ENCODE data around the gene TEX36.
"Not testable (repeated sequence)": the region's sequence is repeated elsewhere in the genome, so short reads cannot be mapped to it uniquely, and the experiment has no call there.

TEX36 gene

DNA sequence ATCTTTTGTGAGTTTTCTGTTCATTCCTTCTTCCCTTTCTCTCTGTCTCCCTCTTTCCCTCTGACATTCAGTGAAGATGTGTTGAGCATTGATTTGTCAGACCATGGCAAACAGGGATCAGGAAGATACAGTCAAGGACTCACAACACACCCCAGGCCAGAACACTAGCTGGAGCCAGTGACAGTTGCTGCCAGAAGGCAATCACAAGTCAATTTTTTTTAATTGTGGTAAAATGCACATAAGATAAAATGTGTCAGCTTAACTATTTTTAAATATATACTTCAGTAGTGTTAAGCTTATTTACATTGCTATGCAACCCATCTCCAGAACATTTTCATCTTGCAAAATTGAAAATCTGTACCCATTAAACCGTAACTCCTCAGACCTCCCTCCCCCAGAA lies 62.6 kb downstream of the TEX36 start:
- no peak for TF ChIP-seq JUND (IDR thresholded peaks at IDR 0.05; ENCODE audit: low read depth)
- no peak for DNase-seq (ENCODE audit: low read depth in 1 of 2, low spot score in 1 of 2)
- in situ Hi-C loops (cut with HindIII; ENCODE audit: low pct_unique_long_range_greater_than_20kb, low sequenced_read_pairs), result no loop called here

DNA sequence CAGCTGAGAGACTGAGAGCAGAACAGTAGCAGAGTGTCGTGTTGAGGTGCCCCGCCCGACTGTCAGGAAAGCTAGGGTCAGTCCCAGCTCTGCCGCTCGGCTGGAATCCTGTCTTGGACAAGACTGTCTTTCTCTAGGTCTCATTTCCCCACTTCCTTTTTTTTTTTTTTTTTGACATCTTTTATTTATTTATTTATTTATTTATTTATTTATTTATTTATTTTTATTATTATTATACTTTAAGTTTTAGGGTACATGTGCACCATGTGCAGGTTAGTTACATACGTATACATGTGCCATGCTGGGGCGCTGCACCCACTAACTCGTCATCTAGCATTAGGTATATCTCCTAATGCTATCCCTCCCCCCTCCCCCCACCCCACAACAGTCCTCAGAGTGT lies 69.9 kb downstream of the TEX36 start:
- in situ Hi-C loops (cut with HindIII; ENCODE audit: low pct_unique_long_range_greater_than_20kb, low sequenced_read_pairs); DNase-seq (ENCODE audit: low read depth in 1 of 2, low spot score in 1 of 2): not testable (repeated sequence)

DNA sequence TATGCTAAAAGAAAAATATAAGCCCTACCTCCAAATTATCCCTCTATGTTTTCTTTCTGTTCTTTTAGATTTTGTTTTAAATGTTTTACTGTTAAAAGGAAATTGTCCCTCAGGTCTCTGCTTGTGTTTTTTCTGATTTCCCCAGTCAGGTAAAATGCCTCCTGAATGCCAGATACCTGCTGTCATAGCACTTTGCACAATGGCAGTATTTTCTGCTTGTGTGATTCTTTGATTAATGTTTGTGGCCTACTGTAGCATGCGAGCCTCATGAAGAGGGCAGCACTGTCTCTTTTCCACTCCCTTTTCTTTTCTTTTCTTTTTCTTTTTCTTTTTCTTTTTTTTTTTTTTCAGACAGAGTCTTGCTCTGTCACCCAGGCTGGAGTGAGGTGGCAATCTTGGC lies 71.2 kb downstream of the TEX36 start:
- no peak for DNase-seq (ENCODE audit: low read depth in 1 of 2, low spot score in 1 of 2)
- in situ Hi-C loops (cut with HindIII; ENCODE audit: low pct_unique_long_range_greater_than_20kb, low sequenced_read_pairs), result no loop called here
- TF ChIP-seq JUND (IDR thresholded peaks at IDR 0.05; ENCODE audit: low read depth), result no peak

DNA sequence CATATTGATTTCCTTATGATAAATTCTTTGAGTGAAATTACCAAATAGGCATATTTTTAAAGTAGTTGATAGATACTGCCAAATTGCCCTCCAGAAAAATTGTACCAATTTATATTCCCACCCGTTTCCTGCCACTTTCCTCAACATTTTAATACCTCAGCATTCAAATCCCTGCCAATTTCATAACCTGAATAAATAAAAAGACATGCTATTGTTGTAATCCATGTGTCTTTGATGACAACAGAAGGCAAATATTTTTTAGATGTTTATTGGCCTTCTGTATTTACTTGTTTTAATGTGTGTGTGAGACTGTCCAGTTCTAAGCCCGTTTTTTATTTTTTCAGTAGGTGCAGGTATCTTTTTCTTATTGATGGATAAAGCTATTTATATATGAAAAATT lies 71.7 kb downstream of the TEX36 start:
- DNase-seq (ENCODE audit: low read depth in 1 of 2, low spot score in 1 of 2), result no peak
- TF ChIP-seq JUND (IDR thresholded peaks at IDR 0.05; ENCODE audit: low read depth), result no peak
- in situ Hi-C loops (cut with HindIII; ENCODE audit: low pct_unique_long_range_greater_than_20kb, low sequenced_read_pairs), result no loop called here

DNA sequence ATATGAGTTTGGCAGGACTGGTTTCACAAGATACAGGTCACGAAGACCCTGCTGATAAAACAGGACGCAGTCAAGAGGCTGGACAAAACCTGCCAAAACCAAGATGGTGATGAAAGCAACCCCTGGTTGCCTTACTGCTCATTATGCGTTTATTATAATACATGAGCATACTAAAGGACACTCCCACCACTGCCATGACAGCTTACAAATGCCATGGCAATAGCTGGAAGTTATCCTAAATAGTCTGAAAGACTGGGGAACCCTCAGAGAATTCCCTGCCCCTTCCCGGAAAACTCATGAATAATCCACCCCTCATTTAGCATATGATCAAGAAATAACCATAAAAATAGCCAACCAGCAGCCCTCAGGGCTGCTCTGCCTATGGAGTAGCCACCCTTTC lies 73.1 kb downstream of the TEX36 start:
- TF ChIP-seq JUND (IDR thresholded peaks at IDR 0.05; ENCODE audit: low read depth), result no peak
- DNase-seq (ENCODE audit: low read depth in 1 of 2, low spot score in 1 of 2), result no peak
- in situ Hi-C loops (cut with HindIII; ENCODE audit: low pct_unique_long_range_greater_than_20kb, low sequenced_read_pairs), result no loop called here

DNA sequence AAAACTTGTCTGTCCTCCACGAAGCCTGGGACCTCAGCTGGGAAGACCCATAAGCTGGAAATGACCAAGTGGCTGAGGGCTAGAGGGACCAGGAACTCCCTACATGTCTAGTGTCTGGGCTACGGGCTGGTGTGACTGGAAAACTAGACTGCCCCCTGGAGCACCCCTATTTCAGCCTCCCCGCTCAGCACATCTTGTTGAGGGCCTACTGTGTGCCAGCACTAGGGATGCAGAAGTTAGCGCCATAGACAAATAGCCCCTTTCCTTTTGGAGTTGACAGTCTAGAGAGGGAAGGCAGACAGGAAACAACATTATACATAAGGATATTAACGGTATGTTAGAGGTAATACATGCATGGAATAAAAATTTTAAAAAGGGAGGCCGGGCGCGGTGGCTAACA lies 74.5 kb downstream of the TEX36 start:
- TF ChIP-seq JUND (IDR thresholded peaks at IDR 0.05; ENCODE audit: low read depth), result no peak
- in situ Hi-C loops (cut with HindIII; ENCODE audit: low pct_unique_long_range_greater_than_20kb, low sequenced_read_pairs), result no loop called here
- DNase-seq (ENCODE audit: low read depth in 1 of 2, low spot score in 1 of 2), result no peak

DNA sequence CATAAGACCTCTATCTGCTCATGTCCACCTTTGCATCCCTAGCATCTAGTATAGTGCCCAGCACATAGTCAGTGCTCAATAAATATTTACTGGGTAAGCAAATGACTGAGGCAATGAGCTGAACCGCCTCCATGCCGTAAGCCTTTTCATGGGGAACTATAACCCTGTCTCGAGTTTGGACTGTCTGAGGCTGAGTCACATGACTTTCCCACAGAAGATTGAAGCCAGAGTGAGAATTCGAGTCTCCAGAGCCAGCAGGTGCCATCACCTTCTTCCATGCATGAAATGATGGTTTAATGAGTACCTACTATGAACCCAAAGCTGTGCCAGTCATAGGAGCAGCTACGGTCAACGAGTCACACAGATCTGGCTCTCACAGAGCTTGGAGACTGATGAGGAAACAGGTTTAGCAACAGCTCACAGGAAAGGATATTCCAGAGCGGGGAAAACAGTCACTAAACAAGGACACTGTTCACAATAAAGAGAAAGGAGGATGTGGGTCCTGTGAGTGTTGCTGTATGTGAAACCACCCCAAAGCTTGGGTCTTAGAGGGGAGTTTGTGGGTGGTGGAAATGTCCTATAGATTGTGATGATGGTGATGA lies 75.2 kb downstream of the TEX36 start:
- no peak for TF ChIP-seq JUND (IDR thresholded peaks at IDR 0.05; ENCODE audit: low read depth)
- in situ Hi-C loops (cut with HindIII; ENCODE audit: low pct_unique_long_range_greater_than_20kb, low sequenced_read_pairs), result no loop called here
- no peak for DNase-seq (ENCODE audit: low read depth in 1 of 2, low spot score in 1 of 2)

DNA sequence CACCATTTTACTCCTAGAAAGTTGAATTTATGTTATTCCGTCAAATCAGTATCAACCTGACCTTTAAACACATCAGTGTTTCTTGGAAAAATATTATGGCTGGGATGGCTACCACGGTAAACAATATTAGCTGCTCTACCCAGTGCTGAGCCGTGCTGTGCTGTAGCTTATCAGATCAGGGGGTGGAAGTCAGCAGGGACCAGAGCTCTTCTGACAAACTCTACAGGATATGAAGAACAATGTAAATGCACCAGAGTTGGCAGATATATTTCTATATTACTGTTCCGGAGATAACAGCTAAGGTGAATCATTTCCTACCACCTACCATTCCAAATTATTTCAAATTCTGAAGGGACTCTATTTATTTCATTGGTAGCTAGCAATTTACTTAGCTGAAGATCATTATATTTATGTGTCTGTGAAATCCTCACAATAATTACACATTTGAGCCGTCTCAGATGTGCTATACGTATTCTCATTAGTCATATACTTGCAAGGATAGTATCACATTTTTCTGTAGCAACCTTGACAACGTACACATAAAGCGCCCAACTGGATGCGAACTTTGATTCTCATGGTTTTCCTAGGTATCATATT lies 76.5 kb downstream of the TEX36 start:
- no peak for DNase-seq (ENCODE audit: low read depth in 1 of 2, low spot score in 1 of 2)
- no peak for TF ChIP-seq JUND (IDR thresholded peaks at IDR 0.05; ENCODE audit: low read depth)
- in situ Hi-C loops (cut with HindIII; ENCODE audit: low pct_unique_long_range_greater_than_20kb, low sequenced_read_pairs), result no loop called here

All from T47D (cell line).